Measurements from ENCODE around the gene HS6ST3. TPM values are rescaled to one million over a fixed set of nuclear protein-coding genes. Genes with fewer than 3 reads are reported as not detected.

HS6ST3 gene
- total and polyA plus RNA-seq, 9 donors, result 0.08 to 0.80 (median 0.15) TPM

DNA sequence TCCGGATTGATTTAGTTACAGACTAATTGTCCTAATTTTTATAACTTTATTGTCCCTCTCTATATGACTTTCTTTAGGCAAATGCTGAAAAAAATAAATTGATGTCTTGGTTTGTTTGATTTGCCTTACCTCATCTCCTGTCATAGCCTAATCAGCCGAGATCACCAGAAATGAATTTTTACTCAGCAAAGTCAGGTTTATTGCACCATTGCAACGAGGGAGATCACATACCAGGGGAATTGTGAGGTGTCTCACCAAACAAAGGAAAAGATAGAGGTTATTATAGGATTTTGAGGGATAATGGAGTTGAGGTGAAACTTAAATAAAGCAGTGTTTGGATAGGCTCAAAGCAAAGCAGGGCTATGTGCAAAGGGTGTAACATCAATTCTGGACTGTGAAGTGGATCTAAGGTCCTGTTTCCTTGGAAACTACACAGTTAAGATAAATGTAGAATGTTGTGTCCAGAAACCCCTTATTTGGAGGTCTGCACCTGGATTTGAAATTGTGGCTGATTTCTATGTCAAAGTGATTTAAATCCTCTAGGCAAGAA lies 531.8 kb downstream of the HS6ST3 start:
- Histone ChIP-seq H3K27ac (ENCODE audit: low read length) (no peak overlapping the region), H3K27me3 (ENCODE audit: control insufficient read depth, insufficient read depth, low read length) (no peaks in the 10 kb centered on the region), H3K4me1 (ENCODE audit: control insufficient read depth, insufficient read depth, low read length) (no peaks in the 10 kb centered on the region), H3K9me3 (replicated peaks; ENCODE audit: control insufficient read depth, low read depth, low read length) (no peaks in the 10 kb centered on the region), H3K4me3 (ENCODE audit: low read length) (no peak overlapping the region), H3K36me3 (ENCODE audit: control insufficient read depth, insufficient read depth, low read length) (no peaks in the 10 kb centered on the region)
- no peak for DNase-seq
- 29% methylated on average over 1 of the region's 3 CpGs for WGBS (ENCODE audit: insufficient coverage)

DNA sequence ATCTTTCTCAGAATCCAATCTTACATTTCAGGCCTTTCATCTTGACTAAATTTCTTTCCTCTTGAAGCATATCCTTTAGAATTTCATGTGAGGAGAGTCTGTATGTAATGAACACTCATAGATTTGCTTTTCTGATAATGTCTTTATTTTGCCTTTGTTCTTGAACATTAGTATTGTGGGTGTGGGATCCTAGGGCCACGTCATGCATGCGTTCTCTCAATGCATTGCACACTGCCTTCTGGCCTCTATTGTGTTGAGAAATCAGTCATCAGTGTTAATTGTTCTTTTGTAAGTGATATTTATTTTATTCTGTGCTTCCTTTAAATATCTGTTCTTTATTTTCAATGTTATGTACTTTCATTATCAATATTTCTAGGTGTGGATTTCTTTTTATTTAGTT lies 539.4 kb downstream of the HS6ST3 start:
- DNase-seq, result no peak
- Histone ChIP-seq H3K9me3 (replicated peaks; ENCODE audit: control insufficient read depth, low read depth, low read length) (no peaks in the 10 kb centered on the region), H3K4me3 (ENCODE audit: low read length) (no peak overlapping the region), H3K4me1 (ENCODE audit: control insufficient read depth, insufficient read depth, low read length) (no peaks in the 10 kb centered on the region), H3K36me3 (ENCODE audit: control insufficient read depth, insufficient read depth, low read length) (no peaks in the 10 kb centered on the region), H3K27ac (ENCODE audit: low read length) (no peak overlapping the region), H3K27me3 (ENCODE audit: control insufficient read depth, insufficient read depth, low read length) (no peaks in the 10 kb centered on the region)
- no CpG with 5 or more reads among the region's 2 CpGs for WGBS (ENCODE audit: insufficient coverage)

DNA sequence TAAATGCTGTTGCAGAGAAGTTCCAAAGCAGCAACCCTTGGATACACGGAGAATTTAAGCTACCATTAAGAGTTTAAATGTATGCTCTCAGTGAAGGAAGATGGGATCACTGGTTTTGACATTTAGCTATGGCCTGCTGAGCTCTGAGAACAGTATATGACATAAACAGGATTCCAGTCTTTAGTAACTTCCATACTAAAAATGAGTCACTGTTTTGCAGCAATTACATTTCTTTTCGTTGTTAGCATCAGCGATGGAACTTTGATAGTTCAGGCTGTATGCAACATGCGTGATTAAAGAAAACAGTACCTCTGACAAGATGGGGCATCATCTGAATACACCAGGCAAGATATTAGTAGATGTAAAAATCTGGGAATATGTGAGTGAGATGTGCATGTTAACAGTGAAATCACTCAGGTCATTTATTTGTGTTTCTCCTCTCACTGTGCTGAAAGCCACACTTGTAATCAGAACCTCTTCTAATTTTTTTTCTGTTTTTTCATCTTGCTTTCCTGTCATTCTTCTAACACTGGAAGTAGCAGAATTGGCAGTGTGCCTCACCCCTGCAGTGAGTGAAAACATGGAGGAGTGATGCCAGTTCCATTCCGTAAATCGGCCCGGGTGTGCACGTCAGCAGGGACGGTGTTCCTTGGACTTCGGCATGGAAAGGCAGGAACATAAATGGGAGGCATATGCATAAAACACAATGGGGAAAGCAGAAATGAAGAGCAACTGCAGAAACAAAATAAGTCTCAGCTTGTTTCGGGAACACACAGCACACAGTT lies 542.8 kb downstream of the HS6ST3 start:
- Histone ChIP-seq H3K27ac (ENCODE audit: low read length) (no peak overlapping the region), H3K36me3 (ENCODE audit: control insufficient read depth, insufficient read depth, low read length) (no peaks in the 10 kb centered on the region), H3K4me3 (ENCODE audit: low read length) (no peak overlapping the region), H3K9me3 (replicated peaks; ENCODE audit: control insufficient read depth, low read depth, low read length) (no peaks in the 10 kb centered on the region), H3K27me3 (ENCODE audit: control insufficient read depth, insufficient read depth, low read length) (no peaks in the 10 kb centered on the region), H3K4me1 (ENCODE audit: control insufficient read depth, insufficient read depth, low read length) (no peaks in the 10 kb centered on the region)
- peak; percentile 1 for DNase-seq
- WGBS (ENCODE audit: insufficient coverage), result 60% methylated on average over 9 of the region's 11 CpGs

DNA sequence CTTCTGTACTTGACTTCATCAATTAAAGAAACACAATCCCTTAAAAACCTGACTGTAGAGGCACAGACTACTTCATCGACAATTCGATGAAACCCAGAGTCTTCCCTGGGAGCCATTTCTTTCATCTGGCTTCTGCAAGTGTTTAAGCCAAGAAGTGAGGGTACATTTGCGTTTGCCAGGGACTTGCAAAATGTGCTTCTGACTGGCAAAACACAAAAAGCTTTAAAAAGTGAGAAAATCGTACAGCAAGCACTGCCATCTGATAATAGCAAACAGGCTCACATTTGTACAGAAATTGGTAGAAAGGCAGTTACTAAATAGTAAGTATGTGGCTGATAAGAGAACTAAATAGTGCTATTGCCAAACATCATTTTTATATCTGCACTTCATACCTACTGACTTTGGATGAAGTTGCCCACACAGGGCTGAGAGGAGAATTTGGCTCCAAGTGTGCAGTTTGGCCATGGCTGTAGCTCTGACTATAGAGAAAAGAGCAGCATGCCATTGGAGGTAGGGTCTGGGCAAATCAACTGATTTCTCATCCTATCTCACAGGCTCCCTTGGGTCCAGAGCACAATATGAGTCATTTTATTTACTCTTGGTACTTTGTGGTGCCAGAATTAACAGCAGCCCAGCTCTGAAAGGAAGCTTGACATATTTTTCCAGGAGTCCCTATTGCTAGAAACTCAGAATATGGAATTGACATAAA lies 546.2 kb downstream of the HS6ST3 start:
- Histone ChIP-seq H3K27me3 (ENCODE audit: control insufficient read depth, insufficient read depth, low read length) (no peaks in the 10 kb centered on the region), H3K36me3 (ENCODE audit: control insufficient read depth, insufficient read depth, low read length) (no peaks in the 10 kb centered on the region), H3K9me3 (replicated peaks; ENCODE audit: control insufficient read depth, low read depth, low read length) (peaks cover 2% of the 10 kb centered on the region), H3K4me3 (ENCODE audit: low read length) (no peak overlapping the region), H3K27ac (ENCODE audit: low read length) (no peak overlapping the region), H3K4me1 (ENCODE audit: control insufficient read depth, insufficient read depth, low read length) (no peaks in the 10 kb centered on the region)
- WGBS (ENCODE audit: insufficient coverage), result 95% methylated on average over 2 of the region's 4 CpGs
- DNase-seq, result no peak

DNA sequence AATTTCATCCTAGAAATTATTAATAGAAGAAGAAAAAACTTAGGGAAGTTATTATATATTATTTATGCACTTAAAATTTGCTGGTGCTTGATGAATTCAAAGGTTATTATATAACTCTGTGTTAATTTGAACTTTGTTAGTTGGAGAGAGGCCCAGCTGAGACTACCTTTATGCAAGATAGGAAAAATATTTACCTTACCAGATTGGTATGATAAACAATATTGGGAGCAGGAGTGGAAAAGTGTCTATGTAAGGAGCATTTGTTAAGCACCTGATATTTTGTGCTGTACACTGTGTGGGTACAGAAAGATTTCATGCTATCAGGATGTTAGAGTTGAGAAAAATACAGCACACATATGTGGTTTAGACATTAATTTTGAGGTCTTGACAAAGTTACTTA lies 547.1 kb downstream of the HS6ST3 start:
- H3K9me3 ChIP-seq (replicated peaks; ENCODE audit: control insufficient read depth, low read depth, low read length), result peaks cover 2% of the 10 kb centered on the region
- H3K4me1 ChIP-seq (ENCODE audit: control insufficient read depth, insufficient read depth, low read length), result no peaks in the 10 kb centered on the region
- no peaks in the 10 kb centered on the region for H3K36me3 ChIP-seq (ENCODE audit: control insufficient read depth, insufficient read depth, low read length)
- no peak for DNase-seq
- H3K27ac ChIP-seq (ENCODE audit: low read length), result no peak overlapping the region
- no peaks in the 10 kb centered on the region for H3K27me3 ChIP-seq (ENCODE audit: control insufficient read depth, insufficient read depth, low read length)
- no peak overlapping the region for H3K4me3 ChIP-seq (ENCODE audit: low read length)

DNA sequence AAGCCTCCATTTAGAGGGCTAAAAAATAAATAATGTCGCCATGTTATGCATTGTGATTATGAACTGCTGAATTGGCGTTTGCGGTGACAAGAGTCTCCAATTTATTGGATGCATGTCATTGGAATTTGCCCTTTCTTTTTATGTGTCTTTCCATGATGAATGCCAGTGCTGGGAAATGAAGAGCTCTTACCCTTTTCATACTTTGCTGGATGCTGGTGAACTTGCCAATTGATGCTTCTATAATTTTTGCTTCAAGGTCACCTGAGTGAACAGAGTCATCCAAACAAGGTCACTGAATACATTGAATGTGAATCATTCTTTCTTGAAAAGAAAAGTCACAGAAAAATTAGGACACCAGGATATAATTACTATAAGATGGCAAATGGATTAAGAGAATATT lies 556.2 kb downstream of the HS6ST3 start:
- 96% methylated on average over 3 of the region's 3 CpGs for WGBS (ENCODE audit: insufficient coverage)
- no peaks in the 10 kb centered on the region for H3K36me3 ChIP-seq (ENCODE audit: control insufficient read depth, insufficient read depth, low read length)
- no peak for DNase-seq
- no peaks in the 10 kb centered on the region for H3K4me1 ChIP-seq (ENCODE audit: control insufficient read depth, insufficient read depth, low read length)
- H3K9me3 ChIP-seq (replicated peaks; ENCODE audit: control insufficient read depth, low read depth, low read length), result peaks cover 5% of the 10 kb centered on the region
- H3K27me3 ChIP-seq (ENCODE audit: control insufficient read depth, insufficient read depth, low read length), result no peaks in the 10 kb centered on the region
- H3K27ac ChIP-seq (ENCODE audit: low read length), result no peak overlapping the region
- H3K4me3 ChIP-seq (ENCODE audit: low read length), result no peak overlapping the region

DNA sequence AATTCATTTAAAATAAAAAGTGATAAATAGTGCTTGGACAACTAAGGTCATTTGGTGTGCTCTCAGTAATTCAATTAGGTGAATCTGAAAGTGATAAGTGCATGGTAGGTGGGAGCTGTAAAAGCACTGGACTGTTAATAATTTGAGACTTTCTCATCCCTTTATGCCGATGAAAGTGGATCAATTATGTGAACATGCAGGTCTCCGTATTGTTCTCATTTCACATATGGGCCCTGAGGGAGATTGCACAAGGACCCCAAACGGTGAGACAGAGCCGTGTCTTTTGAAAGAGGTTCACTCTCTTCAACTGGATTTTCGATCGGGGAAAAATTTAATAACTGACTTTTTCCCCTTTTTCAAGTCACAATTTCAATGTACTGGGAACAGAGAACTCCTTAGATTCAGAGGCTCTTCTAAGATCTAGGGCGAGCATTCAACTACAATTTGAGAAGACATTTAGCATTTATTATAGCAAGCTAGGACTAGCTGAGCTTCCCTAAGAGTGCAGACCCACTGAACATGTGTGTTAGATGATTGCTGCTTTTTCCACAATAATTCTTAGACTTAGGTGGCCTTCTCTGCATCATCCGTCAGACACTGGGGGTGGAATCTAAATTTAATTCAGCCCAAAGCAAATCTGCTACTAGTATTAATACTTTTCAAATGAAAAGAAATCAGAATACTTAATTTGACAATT lies 556.8 kb downstream of the HS6ST3 start:
- Histone ChIP-seq H3K36me3 (ENCODE audit: control insufficient read depth, insufficient read depth, low read length) (no peaks in the 10 kb centered on the region), H3K27ac (ENCODE audit: low read length) (no peak overlapping the region), H3K4me3 (ENCODE audit: low read length) (no peak overlapping the region), H3K27me3 (ENCODE audit: control insufficient read depth, insufficient read depth, low read length) (no peaks in the 10 kb centered on the region), H3K4me1 (ENCODE audit: control insufficient read depth, insufficient read depth, low read length) (no peaks in the 10 kb centered on the region), H3K9me3 (replicated peaks; ENCODE audit: control insufficient read depth, low read depth, low read length) (peaks cover 5% of the 10 kb centered on the region)
- no peak for DNase-seq
- WGBS (ENCODE audit: insufficient coverage), result 90% methylated on average over 5 of the region's 8 CpGs

DNA sequence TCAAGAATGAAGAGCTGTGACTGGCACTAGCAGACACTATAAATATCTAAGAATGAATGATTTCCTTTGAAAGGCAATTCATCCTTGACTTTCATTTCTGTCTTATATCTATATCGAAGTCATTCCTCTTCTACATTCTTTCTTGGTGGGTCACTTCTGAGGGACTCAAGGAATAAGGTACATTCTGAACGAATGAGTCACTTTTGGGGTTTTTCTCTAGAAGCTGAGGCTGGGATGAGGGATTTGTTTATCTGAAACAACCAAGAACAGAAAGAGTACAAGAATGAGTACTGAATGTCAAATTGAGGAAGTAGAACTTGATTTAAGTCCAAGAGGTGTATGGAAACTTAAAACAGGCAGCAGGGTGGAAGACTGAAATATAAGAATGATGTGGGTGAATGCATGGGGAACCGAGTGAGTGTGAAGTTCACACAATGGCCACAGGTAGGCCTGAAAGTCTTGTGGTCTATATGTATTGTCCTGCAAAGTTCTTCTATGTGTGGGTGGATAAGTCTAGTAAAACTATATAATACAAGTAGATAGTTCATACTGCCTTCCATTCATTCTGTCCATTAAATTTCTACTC lies 560.5 kb downstream of the HS6ST3 start:
- Histone ChIP-seq H3K36me3 (ENCODE audit: control insufficient read depth, insufficient read depth, low read length) (no peaks in the 10 kb centered on the region), H3K9me3 (replicated peaks; ENCODE audit: control insufficient read depth, low read depth, low read length) (no peaks in the 10 kb centered on the region), H3K27ac (ENCODE audit: low read length) (no peak overlapping the region), H3K4me3 (ENCODE audit: low read length) (no peak overlapping the region), H3K27me3 (ENCODE audit: control insufficient read depth, insufficient read depth, low read length) (no peaks in the 10 kb centered on the region), H3K4me1 (ENCODE audit: control insufficient read depth, insufficient read depth, low read length) (no peaks in the 10 kb centered on the region)
- no peak for DNase-seq
- 61% methylated on average over 2 of the region's 3 CpGs for WGBS (ENCODE audit: insufficient coverage)

DNA sequence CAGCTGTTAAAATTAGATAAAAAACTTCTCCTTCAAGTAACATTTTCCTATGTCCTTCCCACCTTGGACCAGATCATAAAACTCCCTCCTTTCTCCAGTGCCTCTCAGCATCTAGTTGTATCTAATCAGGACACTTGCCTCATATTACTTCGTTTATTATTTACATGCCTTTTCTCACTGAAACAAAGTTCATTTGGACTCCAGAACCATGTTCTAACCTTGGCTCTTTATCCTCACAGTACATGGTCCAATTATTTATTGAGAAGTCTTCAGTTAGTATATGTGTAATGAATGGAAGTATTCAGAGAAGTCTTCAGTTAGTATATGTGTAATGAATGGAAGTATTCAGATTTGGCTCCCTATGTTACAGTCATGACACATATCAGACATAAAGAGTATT lies 561.7 kb downstream of the HS6ST3 start:
- no peaks in the 10 kb centered on the region for H3K9me3 ChIP-seq (replicated peaks; ENCODE audit: control insufficient read depth, low read depth, low read length)
- DNase-seq, result no peak
- no peaks in the 10 kb centered on the region for H3K36me3 ChIP-seq (ENCODE audit: control insufficient read depth, insufficient read depth, low read length)
- H3K27me3 ChIP-seq (ENCODE audit: control insufficient read depth, insufficient read depth, low read length), result no peaks in the 10 kb centered on the region
- H3K4me1 ChIP-seq (ENCODE audit: control insufficient read depth, insufficient read depth, low read length), result no peaks in the 10 kb centered on the region
- H3K27ac ChIP-seq (ENCODE audit: low read length), result no peak overlapping the region
- no CpG with 5 or more reads among the region's 1 CpG for WGBS (ENCODE audit: insufficient coverage)
- H3K4me3 ChIP-seq (ENCODE audit: low read length), result no peak overlapping the region

DNA sequence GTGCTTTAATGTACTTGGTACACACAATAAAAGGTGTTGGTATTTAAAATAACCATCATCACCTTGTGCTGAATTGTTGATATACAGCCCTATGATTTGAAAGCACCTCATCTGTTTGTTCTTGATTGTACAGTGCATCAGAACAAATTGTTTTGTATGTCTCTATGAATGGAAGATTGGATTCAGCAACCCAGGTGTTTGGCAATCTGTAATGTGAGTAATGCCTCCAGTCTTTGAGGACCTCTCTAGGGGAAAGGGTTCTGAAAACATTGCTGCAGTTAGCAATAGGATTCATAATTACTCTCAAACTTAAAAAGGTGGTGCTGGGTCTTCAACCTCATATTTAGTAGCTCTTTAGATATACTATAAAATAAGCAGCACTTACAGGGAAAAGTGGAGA lies 562.6 kb downstream of the HS6ST3 start:
- Histone ChIP-seq H3K27ac (ENCODE audit: low read length) (no peak overlapping the region), H3K36me3 (ENCODE audit: control insufficient read depth, insufficient read depth, low read length) (no peaks in the 10 kb centered on the region), H3K27me3 (ENCODE audit: control insufficient read depth, insufficient read depth, low read length) (no peaks in the 10 kb centered on the region), H3K9me3 (replicated peaks; ENCODE audit: control insufficient read depth, low read depth, low read length) (no peaks in the 10 kb centered on the region), H3K4me3 (ENCODE audit: low read length) (no peak overlapping the region), H3K4me1 (ENCODE audit: control insufficient read depth, insufficient read depth, low read length) (no peaks in the 10 kb centered on the region)
- no peak for DNase-seq
